Retinal pigment epithelial cell (primary cell): Measurements from ENCODE around the gene AMBP.

Experiments used
- DNase-seq: peaks from one replicate; pipeline ENCODE4 v3.0.0-alpha.2; 2010; ENCODE audit warnings: low read depth
- H3K4me3 ChIP-seq: 2 replicates; pipeline ENCODE4 v1.5.1; 2011; ENCODE audit warnings: mild to moderate bottlenecking, low read length, control low read depth, moderate library complexity
- TF ChIP-seq, protein P1 (sequence below): conservative IDR thresholded peaks from 2 replicates; pipeline ENCODE4 v1.5.1; 2011; ENCODE audit warnings: low read depth, low read length, control low read depth, inconsistent platforms

Gene AMBP

DNA sequence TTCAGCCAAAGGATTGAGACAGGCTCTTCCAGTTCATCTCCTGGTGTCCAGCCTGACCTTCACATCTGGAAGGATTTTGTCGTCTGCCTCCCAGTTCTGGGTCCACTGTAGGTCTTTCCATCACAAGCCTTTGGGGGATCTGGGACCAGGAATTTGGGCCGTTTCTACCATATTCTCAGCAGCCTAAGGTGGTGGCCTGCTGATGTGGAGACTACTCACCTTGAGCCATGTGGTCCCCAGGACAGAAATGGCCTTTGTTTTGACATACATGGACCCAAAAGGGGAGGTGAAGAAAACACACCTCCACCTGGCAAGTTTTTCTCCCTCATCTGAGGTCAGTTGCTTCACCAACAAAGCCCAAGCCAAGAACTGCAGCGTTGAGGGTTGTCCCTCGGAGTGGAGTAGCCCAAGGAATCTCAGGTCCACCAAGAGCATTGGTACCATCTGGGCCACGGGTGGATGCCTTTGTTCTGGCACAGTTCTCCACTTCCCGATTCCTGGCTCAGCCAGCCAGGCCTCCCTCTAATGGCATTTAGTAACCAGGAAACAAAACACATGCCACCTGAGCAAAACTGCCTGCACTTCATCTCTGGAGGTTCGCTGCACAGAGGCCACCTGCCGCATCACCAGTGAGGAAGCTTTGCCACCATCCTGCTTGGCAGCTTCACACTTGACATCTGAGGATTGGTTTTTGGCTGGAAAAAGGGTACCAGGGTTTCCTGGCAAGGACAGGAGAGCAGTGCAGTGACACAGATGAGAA is 24.7 kb downstream of the AMBP start:
- TF ChIP-seq, protein P1, sequence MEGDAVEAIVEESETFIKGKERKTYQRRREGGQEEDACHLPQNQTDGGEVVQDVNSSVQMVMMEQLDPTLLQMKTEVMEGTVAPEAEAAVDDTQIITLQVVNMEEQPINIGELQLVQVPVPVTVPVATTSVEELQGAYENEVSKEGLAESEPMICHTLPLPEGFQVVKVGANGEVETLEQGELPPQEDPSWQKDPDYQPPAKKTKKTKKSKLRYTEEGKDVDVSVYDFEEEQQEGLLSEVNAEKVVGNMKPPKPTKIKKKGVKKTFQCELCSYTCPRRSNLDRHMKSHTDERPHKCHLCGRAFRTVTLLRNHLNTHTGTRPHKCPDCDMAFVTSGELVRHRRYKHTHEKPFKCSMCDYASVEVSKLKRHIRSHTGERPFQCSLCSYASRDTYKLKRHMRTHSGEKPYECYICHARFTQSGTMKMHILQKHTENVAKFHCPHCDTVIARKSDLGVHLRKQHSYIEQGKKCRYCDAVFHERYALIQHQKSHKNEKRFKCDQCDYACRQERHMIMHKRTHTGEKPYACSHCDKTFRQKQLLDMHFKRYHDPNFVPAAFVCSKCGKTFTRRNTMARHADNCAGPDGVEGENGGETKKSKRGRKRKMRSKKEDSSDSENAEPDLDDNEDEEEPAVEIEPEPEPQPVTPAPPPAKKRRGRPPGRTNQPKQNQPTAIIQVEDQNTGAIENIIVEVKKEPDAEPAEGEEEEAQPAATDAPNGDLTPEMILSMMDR: no peak
- H3K4me3 ChIP-seq: no peak overlapping the region
- DNase-seq: no peak

DNA sequence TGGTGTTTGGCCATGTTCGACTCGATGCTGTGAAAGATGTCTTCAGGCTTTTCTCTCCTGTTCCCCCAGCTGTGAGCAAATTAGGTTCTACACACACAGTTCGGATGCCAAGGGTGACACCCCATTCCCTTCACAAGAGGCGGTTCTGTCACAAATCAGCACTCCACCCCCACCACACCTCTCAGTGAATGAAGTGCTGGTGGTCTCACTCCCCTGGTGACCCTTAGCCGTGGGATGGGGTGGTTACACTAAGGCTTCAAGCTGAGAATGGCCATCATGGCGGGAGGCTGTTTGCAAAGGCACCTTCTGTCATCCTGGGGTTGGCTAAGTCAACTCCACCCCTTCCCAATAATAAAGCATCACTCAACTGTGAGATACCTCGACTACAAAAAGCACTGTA is 26.4 kb downstream of the AMBP start:
- no peak for DNase-seq
- TF ChIP-seq, protein P1: no peak
- no peak overlapping the region for H3K4me3 ChIP-seq

DNA sequence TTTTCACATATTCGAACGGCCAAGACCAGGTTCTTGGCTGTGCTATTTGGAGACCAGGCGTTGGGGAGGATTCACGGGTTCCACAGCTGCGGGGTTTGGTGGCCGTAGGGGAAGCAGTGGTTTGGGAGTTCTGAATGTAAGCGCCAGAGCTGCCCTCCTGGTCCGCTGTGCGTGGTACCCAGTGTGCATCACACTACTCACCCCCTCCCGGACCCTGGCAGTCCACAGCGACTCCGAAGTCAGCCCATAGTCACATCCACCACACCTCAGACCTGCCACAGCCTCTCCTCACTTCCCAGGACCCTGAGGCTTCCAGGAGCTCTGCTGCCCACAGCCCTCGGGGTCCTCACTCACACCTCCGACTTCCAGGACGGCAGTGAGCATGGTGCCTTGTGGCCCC is 26.8 kb downstream of the AMBP start:
- no peak for DNase-seq
- TF ChIP-seq, protein P1: no peak
- H3K4me3 ChIP-seq: no peak overlapping the region

DNA sequence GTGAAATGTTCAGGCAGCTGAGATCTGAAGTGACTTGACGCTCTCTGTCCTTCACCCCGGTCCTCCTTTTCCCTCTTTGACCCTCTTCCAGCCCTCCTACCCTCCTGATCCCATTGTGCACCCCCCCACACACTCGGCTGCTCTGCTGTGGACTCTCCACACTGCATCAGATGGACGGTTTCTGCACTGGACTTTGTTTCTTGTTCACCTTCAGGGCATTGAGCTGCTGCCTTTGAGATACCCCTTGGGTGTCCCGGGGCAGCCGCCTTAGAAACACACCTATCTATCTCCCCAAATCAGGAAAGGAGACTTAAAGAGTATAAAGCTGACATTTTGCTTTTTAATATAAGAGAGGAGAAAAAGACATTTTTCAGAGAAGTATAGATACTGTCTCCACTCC is 27.5 kb downstream of the AMBP start:
- DNase-seq: no peak
- TF ChIP-seq, protein P1: no peak
- H3K4me3 ChIP-seq: no peak overlapping the region

DNA sequence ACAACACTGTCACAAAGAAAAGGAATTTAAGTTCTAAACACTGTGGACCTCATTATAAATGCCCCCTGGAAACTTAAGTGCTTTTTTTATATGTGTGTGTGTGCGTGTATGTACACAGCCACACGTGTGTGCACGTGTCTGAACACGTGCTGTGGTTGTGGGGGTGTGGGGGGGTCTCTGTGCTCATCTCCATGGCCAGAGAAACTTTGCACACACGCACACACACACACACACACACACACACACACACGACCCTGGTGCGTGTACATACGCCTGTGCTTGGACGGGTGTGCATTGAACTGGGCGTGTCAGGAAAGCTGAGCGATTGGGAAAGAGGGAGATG is 27.9 kb downstream of the AMBP start:
- no peak overlapping the region for H3K4me3 ChIP-seq
- TF ChIP-seq, protein P1: no peak
- DNase-seq: no peak

DNA sequence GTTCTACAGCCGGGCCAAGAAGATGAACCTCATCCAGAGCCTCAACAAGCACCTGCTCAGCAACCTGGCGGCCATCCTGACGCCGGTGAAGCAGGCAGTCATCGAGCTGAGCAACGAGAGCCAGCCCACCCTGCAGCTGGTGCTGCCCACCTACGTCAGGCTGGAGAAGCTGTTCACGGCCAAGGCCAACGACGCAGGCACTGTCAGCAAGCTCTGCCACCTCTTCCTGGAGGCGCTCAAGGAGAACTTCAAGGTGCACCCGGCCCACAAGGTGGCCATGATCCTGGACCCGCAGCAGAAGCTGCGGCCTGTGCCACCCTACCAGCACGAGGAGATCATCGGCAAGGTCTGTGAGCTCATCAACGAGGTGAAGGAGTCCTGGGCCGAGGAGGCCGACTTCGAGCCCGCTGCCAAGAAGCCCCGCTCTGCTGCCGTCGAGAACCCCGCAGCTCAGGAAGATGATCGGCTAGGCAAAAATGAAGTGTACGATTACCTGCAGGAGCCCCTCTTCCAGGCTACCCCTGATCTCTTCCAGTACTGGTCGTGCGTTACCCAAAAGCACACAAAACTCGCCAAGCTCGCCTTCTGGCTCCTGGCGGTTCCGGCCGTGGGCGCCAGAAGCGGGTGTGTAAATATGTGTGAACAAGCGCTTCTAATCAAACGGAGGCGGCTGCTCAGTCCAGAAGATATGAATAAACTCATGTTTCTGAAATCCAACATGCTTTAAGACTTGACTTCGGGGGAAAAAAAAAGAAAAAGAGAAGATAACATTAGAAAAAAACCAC is 28.5 kb downstream of the AMBP start:
- TF ChIP-seq, protein P1: no peak
- no peak for DNase-seq
- no peak overlapping the region for H3K4me3 ChIP-seq
